Measurements from ENCODE around the gene PCYT1B. TPM values are rescaled to one million over a fixed set of nuclear protein-coding genes. Genes with fewer than 3 reads are reported as not detected.
"Not testable (repeated sequence)": the region's sequence is repeated elsewhere in the genome, so short reads cannot be mapped to it uniquely, and the experiment has no call there.

Gene PCYT1B
- total and polyA plus RNA-seq, 8 donors, result 0.06 to 3.1 (median 0.21) TPM; not detected in 4

DNA sequence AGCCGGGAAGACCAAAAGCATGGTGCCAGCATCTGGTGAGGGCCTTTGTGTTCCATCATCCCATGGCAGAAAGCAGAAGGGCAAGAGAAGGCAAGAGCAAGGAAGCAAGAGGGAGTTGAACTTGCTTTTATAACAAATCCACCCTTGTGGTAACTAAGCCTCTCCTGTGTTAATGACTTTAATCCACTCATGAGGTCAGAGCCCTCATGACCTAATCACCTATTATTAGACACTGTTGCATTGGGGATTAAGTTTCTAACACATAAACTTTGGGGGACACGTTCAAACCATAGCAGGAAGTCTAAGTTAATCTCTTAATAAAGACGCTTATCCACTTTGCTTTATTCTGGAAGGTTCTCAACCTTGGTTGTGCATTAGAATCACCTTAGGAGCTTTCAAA is 12.5 kb upstream of the PCYT1B start:
- WGBS, 5 donors, result 59 to 74% (median 67%) methylated on average over 3 of the region's 3 CpGs
- H3K9me3 ChIP-seq, result no peaks in the 10 kb centered on the region
- intact Hi-C loops (cut with DNase I; ENCODE audit: low total_unique reads), result no loop called here
- H3K36me3 ChIP-seq, result no peaks in the 10 kb centered on the region
- H3K27ac ChIP-seq, result no peak overlapping the region
- TF ChIP-seq POLR2A (IDR thresholded peaks at IDR 0.05) (no peak), EP300 (IDR thresholded peaks at IDR 0.05) (no peak)
- TF ChIP-seq, protein P1, sequence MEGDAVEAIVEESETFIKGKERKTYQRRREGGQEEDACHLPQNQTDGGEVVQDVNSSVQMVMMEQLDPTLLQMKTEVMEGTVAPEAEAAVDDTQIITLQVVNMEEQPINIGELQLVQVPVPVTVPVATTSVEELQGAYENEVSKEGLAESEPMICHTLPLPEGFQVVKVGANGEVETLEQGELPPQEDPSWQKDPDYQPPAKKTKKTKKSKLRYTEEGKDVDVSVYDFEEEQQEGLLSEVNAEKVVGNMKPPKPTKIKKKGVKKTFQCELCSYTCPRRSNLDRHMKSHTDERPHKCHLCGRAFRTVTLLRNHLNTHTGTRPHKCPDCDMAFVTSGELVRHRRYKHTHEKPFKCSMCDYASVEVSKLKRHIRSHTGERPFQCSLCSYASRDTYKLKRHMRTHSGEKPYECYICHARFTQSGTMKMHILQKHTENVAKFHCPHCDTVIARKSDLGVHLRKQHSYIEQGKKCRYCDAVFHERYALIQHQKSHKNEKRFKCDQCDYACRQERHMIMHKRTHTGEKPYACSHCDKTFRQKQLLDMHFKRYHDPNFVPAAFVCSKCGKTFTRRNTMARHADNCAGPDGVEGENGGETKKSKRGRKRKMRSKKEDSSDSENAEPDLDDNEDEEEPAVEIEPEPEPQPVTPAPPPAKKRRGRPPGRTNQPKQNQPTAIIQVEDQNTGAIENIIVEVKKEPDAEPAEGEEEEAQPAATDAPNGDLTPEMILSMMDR (IDR thresholded peaks at IDR 0.05), result no peak
- H3K4me1 ChIP-seq, result no peaks in the 10 kb centered on the region
- H3K4me3 ChIP-seq, result no peak overlapping the region
- no peaks in the 10 kb centered on the region for H3K27me3 ChIP-seq
- no peak for DNase-seq

DNA sequence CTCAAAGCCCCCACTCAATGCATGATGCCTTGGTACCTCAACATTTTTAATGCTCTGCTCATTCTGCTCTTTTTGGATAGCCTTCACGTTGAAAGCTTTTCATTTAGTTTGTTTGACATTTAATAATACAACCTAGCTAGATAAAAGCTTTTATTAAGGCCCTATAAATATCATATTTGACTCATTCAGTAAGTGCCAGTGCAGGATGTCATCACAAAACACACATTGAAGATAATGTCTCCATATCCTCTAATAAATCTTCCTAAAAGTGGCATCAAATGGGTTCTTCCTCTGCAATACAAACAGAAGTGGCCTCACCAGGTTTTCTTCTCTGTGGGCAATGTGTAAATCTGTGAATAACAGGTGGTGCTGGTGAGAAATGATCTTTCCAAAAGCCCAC is 12.0 kb upstream of the PCYT1B start:
- DNase-seq, result no peak
- TF ChIP-seq POLR2AphosphoS5 (IDR thresholded peaks at IDR 0.05) (no peak), EP300 (IDR thresholded peaks at IDR 0.05) (no peak), POLR2A (IDR thresholded peaks at IDR 0.05) (no peak)
- H3K9me3 ChIP-seq, result no peaks in the 10 kb centered on the region
- no peaks in the 10 kb centered on the region for H3K27me3 ChIP-seq
- intact Hi-C loops (cut with DNase I; ENCODE audit: low total_unique reads), result no loop called here
- H3K4me1 ChIP-seq, result no peaks in the 10 kb centered on the region
- H3K36me3 ChIP-seq, result no peaks in the 10 kb centered on the region
- WGBS, 5 donors, result 33 to 62% (median 54%) methylated on average over 1 of the region's 1 CpG
- no peak overlapping the region for H3K27ac ChIP-seq
- no peak overlapping the region for H3K4me3 ChIP-seq

DNA sequence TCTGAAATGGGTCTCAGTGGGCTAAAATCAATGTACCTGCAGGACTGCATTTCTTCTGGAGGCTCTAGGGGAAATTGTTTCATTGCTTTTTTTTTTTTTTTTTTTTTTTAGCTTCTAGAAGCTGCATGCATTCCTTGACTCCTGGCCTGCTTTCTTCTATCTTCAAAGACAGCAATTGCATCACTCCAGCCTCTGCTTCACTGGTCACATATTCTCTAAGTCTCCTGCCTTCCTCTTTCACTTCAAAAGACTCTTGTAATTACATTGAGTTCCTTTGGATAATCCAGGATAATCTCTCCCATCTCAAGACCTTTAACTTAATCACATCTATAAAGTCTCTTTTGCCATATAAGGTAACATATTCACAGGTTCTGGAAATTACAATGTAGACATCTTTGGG is 11.3 kb upstream of the PCYT1B start:
- intact Hi-C loops (cut with DNase I; ENCODE audit: low total_unique reads), result no loop called here
- no peaks in the 10 kb centered on the region for H3K36me3 ChIP-seq
- no peak for TF ChIP-seq POLR2AphosphoS5 (IDR thresholded peaks at IDR 0.05)
- no peak for TF ChIP-seq POLR2A (IDR thresholded peaks at IDR 0.05)
- TF ChIP-seq EP300 (IDR thresholded peaks at IDR 0.05), result no peak
- TF ChIP-seq, protein P1 (IDR thresholded peaks at IDR 0.05), result no peak

DNA sequence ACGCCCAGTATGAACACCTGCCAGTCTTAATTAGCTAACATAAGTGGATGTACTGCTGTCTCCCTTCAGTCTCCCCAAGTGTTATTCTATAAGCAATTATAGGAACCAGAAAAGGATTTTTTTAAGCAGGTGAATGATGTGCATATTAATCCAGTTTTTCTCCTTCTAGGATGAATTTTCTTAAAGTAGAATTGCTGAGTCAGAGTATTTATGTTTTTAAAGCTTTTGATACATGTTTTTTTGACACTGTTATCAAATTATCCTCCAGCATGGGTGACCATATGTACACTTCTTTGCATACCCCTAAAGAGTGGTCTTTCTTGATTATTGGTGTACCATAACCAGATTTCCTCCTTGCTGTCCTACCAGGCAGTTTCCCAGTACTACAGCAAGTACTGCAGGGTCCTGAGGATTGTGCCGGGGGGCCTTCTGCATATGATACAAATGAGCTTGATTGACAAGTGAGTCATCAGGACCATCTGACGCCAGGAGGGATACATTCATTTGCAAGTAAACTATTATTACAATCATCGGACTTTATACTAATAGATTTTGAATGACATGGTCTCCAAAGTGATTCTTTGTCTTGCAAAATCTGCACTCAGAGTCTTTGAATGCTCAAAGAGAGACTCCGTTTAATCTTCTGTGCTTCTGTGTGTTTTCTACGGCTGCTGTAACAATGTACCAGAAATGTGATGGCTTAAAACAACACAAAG is 10.7 kb upstream of the PCYT1B start:
- intact Hi-C loops (cut with DNase I; ENCODE audit: low total_unique reads), result no loop called here
- WGBS, 5 donors, result 58 to 71% (median 63%) methylated on average over 6 of the region's 6 CpGs
- no peaks in the 10 kb centered on the region for H3K4me1 ChIP-seq
- H3K4me3 ChIP-seq, result no peak overlapping the region
- H3K36me3 ChIP-seq, result no peaks in the 10 kb centered on the region
- no peaks in the 10 kb centered on the region for H3K27me3 ChIP-seq
- H3K27ac ChIP-seq, result no peak overlapping the region
- H3K9me3 ChIP-seq, result no peaks in the 10 kb centered on the region
- DNase-seq, result no peak
- TF ChIP-seq, protein P1 (IDR thresholded peaks at IDR 0.05), result no peak
- TF ChIP-seq EP300 (IDR thresholded peaks at IDR 0.05), result no peak

More for the DNA sequence above, 11.3 kb upstream of the PCYT1B start:
- H3K9me3 ChIP-seq, result no peaks in the 10 kb centered on the region
- no peak overlapping the region for H3K4me3 ChIP-seq
- no peak for DNase-seq
- H3K27ac ChIP-seq, result no peak overlapping the region
- H3K27me3 ChIP-seq, result no peaks in the 10 kb centered on the region
- H3K4me1 ChIP-seq, result no peaks in the 10 kb centered on the region

DNA sequence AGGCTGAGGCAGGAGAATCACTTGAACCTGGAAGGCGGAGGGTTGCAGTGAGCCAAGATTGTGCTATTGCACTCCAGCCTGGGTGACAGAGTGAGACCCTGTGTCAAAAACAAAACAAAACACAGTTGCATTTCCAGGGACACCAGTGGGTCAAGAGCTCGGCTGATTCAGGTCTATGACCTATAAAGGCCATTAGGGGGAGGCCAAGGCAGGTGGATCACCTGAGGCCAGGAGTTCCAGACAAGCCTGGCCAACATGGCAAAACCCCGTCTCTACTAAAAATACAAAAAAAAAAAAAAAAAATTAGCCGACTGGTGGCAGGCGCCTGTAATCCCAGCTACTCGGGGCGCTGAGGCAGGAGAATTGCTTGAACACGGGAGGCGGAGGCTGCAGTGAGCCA is 8.5 kb upstream of the PCYT1B start:
- H3K4me3 ChIP-seq; H3K4me1 ChIP-seq; DNase-seq; H3K36me3 ChIP-seq; intact Hi-C loops (cut with DNase I; ENCODE audit: low total_unique reads); H3K27me3 ChIP-seq; H3K27ac ChIP-seq; H3K9me3 ChIP-seq: not testable (repeated sequence)
- 57 to 76% (median 68%) methylated on average over 6 to 9 of the region's 9 CpGs for WGBS, 5 donors

Data from stomach (tissue), 9 donors.